ENCODE data around the gene ASXL1. TPM values are rescaled to one million over a fixed set of nuclear protein-coding genes. Genes with fewer than 3 reads are reported as not detected.

The ASXL1 gene
- polyA plus RNA-seq, 1 experiment: 40.8 TPM

DNA sequence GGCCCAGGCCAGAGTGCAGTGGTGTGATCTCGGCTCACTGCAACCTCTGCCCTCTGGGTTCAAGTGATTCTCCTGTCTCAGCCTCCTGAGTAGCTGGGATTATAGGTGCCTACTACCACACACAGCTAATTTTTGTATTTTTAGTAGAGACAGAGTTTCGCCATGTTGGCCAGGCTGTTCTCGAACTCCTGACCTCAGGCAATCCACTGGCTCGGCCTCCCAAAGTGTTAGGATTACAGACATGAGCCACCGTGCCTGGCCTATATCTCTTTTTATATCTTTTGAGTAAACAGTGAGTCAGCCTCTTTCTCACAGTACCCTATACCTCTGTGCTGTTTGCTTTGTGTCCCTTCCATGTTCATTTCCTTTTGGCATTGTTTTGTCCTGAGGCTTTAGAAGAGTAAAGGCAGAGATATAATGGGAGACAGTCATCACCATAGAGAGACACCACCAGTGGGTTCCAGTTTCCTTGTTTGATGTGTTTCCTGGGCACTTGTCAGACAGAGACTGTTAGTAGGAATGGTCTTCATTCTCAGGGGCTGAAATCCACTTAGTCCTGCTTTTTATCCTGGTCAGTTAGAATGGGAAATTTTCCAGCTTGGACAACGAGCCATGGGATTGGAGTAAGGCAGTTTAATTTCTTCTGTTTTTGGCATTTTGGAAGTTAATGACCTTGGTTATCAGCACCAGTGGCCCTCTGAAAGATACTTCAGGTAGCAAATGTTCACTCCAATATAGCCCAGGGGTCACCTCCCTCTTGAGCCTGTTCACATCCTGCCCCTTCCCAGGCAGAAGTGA, 32.2 kb upstream of the ASXL1 start:
- CTCF ChIA-PET: interaction anchor here (0.8 to 1.2 kb wide), 2 partner anchors 11 to 38 kb away, joined by 3 read pairs; no protein-coding TSS in a partner anchor
- Histone ChIP-seq H3K27me3 (ENCODE audit: control insufficient read depth, insufficient read depth, low read length) (no peaks in the 10 kb centered on the region), H3K36me3 (ENCODE audit: control insufficient read depth, insufficient read depth, low read length) (peaks cover 5% of the 10 kb centered on the region), H3K4me3 (ENCODE audit: low read depth, low read length) (no peak overlapping the region)
- POLR2A ChIA-PET: no interaction called here
- TF ChIP-seq, protein P1, sequence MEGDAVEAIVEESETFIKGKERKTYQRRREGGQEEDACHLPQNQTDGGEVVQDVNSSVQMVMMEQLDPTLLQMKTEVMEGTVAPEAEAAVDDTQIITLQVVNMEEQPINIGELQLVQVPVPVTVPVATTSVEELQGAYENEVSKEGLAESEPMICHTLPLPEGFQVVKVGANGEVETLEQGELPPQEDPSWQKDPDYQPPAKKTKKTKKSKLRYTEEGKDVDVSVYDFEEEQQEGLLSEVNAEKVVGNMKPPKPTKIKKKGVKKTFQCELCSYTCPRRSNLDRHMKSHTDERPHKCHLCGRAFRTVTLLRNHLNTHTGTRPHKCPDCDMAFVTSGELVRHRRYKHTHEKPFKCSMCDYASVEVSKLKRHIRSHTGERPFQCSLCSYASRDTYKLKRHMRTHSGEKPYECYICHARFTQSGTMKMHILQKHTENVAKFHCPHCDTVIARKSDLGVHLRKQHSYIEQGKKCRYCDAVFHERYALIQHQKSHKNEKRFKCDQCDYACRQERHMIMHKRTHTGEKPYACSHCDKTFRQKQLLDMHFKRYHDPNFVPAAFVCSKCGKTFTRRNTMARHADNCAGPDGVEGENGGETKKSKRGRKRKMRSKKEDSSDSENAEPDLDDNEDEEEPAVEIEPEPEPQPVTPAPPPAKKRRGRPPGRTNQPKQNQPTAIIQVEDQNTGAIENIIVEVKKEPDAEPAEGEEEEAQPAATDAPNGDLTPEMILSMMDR (IDR thresholded peaks at IDR 0.05; ENCODE audit: insufficient read depth, low read depth, low read length): no peak
- DNase-seq (ENCODE audit: low read depth): no peak

DNA sequence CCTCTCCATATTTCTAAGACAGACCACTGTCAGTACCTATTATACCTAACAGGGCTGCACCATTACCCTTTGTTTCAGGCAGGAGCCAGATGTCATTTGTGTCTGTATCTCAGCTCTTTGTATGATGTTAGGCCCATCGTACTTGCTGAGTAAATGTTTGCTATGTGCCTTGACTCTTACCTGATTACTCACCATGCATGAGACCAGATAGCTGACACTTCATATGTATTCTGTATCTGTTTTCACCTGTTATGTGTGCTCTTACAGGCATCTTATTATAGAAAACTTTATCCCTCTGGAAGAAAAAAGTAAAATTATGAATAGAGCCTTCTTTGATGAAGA, 31.7 kb upstream of the ASXL1 start:
- no peak for DNase-seq (ENCODE audit: low read depth)
- H3K36me3 ChIP-seq (ENCODE audit: control insufficient read depth, insufficient read depth, low read length): peaks cover 5% of the 10 kb centered on the region
- TF ChIP-seq, protein P1 (IDR thresholded peaks at IDR 0.05; ENCODE audit: insufficient read depth, low read depth, low read length): no peak
- CTCF ChIA-PET: interaction anchor here (1.2 kb wide), 1 partner anchor 10 kb away, joined by 3 read pairs; no protein-coding TSS in a partner anchor
- H3K4me3 ChIP-seq (ENCODE audit: low read depth, low read length): no peak overlapping the region
- POLR2A ChIA-PET: no interaction called here
- no peaks in the 10 kb centered on the region for H3K27me3 ChIP-seq (ENCODE audit: control insufficient read depth, insufficient read depth, low read length)

DNA sequence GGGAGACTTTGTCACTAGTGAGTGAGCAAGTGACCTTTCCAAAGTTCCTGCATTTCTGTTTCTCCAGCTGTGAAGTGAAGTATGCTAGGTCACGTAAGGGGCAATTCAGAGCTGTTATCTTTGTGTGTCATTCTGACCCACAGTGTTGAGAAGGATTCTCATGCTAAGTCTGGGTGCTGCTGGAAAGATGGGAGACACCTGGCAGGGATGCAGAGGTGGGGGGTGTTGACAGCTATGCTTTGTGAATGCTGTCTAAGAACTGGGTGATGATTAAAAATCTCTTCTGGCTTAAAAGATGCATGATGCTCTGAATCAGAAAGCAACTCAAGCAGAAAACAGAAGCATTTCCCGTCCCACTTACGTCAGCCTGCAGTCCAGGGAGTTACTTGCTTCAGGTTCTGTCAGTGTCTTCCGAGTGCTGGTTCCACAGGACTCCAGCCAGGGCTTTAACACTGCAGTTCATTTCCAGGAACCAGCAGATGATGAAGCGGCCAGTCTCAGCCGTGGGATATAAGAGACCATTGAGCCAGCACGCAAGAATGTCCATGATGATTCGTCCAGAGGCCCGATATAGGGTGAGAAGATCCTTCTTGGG, 30.9 kb upstream of the ASXL1 start:
- TF ChIP-seq, protein P1 (IDR thresholded peaks at IDR 0.05; ENCODE audit: insufficient read depth, low read depth, low read length): no peak
- POLR2A ChIA-PET: no interaction called here
- CTCF ChIA-PET: no interaction called here

DNA sequence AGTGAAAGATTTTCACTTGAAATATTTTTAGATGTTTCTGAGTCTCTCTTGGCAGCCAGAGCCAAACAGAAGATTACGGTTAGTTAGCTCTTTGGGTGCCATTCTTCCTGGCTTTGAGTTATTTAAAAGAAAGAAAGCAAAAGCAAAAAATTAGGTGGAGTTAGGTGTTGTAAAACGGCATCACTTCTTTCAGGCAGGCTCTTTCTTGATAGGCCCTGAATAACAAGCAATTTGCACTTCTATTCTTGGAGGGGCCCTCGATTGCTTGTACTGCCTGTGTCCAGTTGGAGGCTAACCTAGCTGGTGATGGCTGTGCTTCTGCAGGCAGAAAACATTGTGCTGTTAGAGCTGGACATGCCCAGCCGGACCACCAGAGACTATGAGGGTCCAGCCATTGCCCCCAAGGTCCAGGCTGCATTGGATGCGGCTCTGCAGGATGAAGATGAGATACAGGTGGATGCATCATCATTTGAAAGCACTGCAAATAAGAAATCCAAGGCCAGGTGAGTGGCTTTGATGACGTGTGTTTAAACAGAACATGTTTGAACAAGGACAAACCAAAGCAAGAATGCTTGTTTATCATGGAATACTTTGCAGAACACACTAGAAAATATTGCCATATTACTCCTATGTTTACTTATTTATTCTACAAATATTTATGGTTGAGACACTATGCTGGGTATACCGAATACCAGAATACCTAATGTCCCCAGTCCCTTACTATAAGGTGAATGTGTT, 28.1 kb upstream of the ASXL1 start:
- ChIA-PET POLR2A (no interaction called here), CTCF (no interaction called here)
- TF ChIP-seq, protein P1 (IDR thresholded peaks at IDR 0.05; ENCODE audit: insufficient read depth, low read depth, low read length): no peak
- peaks cover 7% of the 10 kb centered on the region for H3K36me3 ChIP-seq (ENCODE audit: control insufficient read depth, insufficient read depth, low read length)
- no peak for DNase-seq (ENCODE audit: low read depth)
- no peaks in the 10 kb centered on the region for H3K27me3 ChIP-seq (ENCODE audit: control insufficient read depth, insufficient read depth, low read length)
- no peak overlapping the region for H3K4me3 ChIP-seq (ENCODE audit: low read depth, low read length)

More for the DNA sequence above, 30.9 kb upstream of the ASXL1 start:
- peaks cover 5% of the 10 kb centered on the region for H3K36me3 ChIP-seq (ENCODE audit: control insufficient read depth, insufficient read depth, low read length)
- H3K27me3 ChIP-seq (ENCODE audit: control insufficient read depth, insufficient read depth, low read length): no peaks in the 10 kb centered on the region
- H3K4me3 ChIP-seq (ENCODE audit: low read depth, low read length): no peak overlapping the region
- no peak for DNase-seq (ENCODE audit: low read depth)

DNA sequence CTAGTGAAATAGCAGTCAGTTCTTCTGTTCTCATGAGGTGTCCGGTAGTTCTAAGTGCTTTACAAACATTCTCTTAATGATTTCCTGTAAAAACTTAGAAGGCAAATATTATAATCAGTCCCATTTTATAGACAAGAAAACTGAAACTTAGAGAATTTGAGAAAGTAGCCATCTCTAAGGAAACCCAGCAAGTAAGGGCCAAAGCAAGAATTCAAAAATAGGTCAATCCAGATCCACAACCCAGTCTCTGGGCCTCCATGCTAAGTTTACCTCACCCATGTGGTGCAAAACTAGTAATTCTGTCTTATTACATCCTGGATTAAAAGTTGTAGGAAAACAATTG, 27.6 kb upstream of the ASXL1 start:
- ChIA-PET POLR2A (no interaction called here), CTCF (no interaction called here)
- no peak overlapping the region for H3K4me3 ChIP-seq (ENCODE audit: low read depth, low read length)
- TF ChIP-seq, protein P1 (IDR thresholded peaks at IDR 0.05; ENCODE audit: insufficient read depth, low read depth, low read length): no peak
- H3K36me3 ChIP-seq (ENCODE audit: control insufficient read depth, insufficient read depth, low read length): peaks cover 7% of the 10 kb centered on the region
- no peak for DNase-seq (ENCODE audit: low read depth)
- H3K27me3 ChIP-seq (ENCODE audit: control insufficient read depth, insufficient read depth, low read length): no peaks in the 10 kb centered on the region
